ENCODE data around the gene GRB7. TPM values are rescaled to one million over a fixed set of nuclear protein-coding genes. Genes with fewer than 3 reads are reported as not detected.

GRB7 gene
- total and polyA plus RNA-seq, 2 donors (not counting 1 experiment from before 2014, with no cell fraction given): 0.81 to 0.84 TPM

DNA sequence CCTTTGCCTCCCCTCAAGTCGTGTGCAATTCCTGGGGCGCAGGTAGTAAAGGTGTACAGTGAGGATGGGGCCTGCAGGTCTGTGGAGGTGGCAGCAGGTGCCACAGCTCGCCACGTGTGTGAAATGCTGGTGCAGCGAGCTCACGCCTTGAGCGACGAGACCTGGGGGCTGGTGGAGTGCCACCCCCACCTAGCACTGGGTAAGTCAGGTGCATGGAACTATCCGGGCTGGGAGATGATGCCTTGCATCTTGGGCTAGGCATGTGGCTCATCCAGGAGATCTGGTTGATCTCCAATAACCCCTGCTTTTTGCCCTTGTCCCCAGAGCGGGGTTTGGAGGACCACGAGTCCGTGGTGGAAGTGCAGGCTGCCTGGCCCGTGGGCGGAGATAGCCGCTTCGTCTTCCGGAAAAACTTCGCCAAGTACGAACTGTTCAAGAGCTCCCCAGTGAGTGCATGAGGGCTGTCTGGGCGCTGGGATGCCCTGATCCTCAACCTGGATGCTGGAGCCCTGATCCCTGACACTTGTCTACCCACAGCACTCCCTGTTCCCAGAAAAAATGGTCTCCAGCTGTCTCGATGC is 5.2 kb downstream of the GRB7 start:
- Histone ChIP-seq H4K20me1 (ENCODE audit: control insufficient read depth, insufficient read depth, low read length, poor library complexity, severe bottlenecking) (no peaks in the 10 kb centered on the region), H3K27me3 (replicated peaks in 1 of 4; ENCODE audit: control extremely low read depth in 1 of 4, control insufficient read depth in 3 of 4, insufficient read depth in 4 of 4, low read length in 3 of 4) (peaks cover 0 to 27% (median 7%) of the 10 kb centered on the region in 4 experiments), H3K36me3 (replicated peaks in 1 of 2; ENCODE audit: control extremely low read depth in 1 of 2, control insufficient read depth in 1 of 2, extremely low read depth in 1 of 2, insufficient read depth in 2 of 2, low read length in 1 of 2) (no peaks in the 10 kb centered on the region), H2AFZ (ENCODE audit: insufficient read depth, low read depth, low read length, poor library complexity, severe bottlenecking) (no peak overlapping the region), H3K9ac (ENCODE audit: low read length) (no peak overlapping the region), H3K9me3 (ENCODE audit: control extremely low read depth in 1 of 3, control insufficient read depth in 2 of 3, insufficient read depth in 1 of 3, low read length in 2 of 3) (peaks cover 0 to 4% (median 0%) of the 10 kb centered on the region in 3 donors), H3K79me2 (ENCODE audit: control insufficient read depth, insufficient read depth, low read length) (no peaks in the 10 kb centered on the region), H3K27ac (ENCODE audit: low read length in 2 of 2) (no peak overlapping the region), H3K4me2 (replicated peaks; ENCODE audit: low read depth, low read length, poor library complexity, severe bottlenecking) (no peak overlapping the region), H3K4me3 (ENCODE audit: control extremely low read depth in 1 of 5, extremely low read depth in 1 of 5, insufficient read depth in 1 of 5, low read depth in 2 of 5, low read length in 4 of 5) (no peak overlapping the region), H3K4me1 (ENCODE audit: control insufficient read depth in 2 of 2, insufficient read depth in 2 of 2, low read length in 2 of 2) (peaks cover 26 to 28% of the 10 kb centered on the region in 2 donors)
- no peaks in the 10 kb centered on the region for H3K9me3 Mint-ChIP-seq (ENCODE audit: insufficient read depth)
- peaks cover 19% of the 10 kb centered on the region for H3K27me3 Mint-ChIP-seq
- WGBS (ENCODE audit: insufficient coverage): 89% methylated on average over 20 of the region's 21 CpGs
- no peak overlapping the region for H3K27ac Mint-ChIP-seq
- DNase-seq (no peak), ATAC-seq (ENCODE audit: low read depth) (no peak)
- ChIA-PET POLR2A (interaction anchor here (0.5 to 0.6 kb wide), 2 partner anchors 236 to 536 kb away, joined by 3 read pairs; no protein-coding TSS in a partner anchor), CTCF (interaction anchor here (0.9 to 1.4 kb wide), 2 partner anchors 10 to 13 kb away, joined by 4 to 5 read pairs; partner anchors contain the start of gene MIEN1)
- peaks cover 25% of the 10 kb centered on the region for H3K4me1 Mint-ChIP-seq
- no peak overlapping the region for H3K4me3 Mint-ChIP-seq
- intact Hi-C loops (cut with micrococcal nuclease): no loop called here
- no peak for TF ChIP-seq EZH2 (IDR thresholded peaks at IDR 0.05; ENCODE audit: borderline replicate concordance, insufficient read depth, low read depth, low read length, poor library complexity, severe bottlenecking)
- TF ChIP-seq, protein P1, sequence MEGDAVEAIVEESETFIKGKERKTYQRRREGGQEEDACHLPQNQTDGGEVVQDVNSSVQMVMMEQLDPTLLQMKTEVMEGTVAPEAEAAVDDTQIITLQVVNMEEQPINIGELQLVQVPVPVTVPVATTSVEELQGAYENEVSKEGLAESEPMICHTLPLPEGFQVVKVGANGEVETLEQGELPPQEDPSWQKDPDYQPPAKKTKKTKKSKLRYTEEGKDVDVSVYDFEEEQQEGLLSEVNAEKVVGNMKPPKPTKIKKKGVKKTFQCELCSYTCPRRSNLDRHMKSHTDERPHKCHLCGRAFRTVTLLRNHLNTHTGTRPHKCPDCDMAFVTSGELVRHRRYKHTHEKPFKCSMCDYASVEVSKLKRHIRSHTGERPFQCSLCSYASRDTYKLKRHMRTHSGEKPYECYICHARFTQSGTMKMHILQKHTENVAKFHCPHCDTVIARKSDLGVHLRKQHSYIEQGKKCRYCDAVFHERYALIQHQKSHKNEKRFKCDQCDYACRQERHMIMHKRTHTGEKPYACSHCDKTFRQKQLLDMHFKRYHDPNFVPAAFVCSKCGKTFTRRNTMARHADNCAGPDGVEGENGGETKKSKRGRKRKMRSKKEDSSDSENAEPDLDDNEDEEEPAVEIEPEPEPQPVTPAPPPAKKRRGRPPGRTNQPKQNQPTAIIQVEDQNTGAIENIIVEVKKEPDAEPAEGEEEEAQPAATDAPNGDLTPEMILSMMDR (IDR thresholded peaks at IDR 0.05): no peak

DNA sequence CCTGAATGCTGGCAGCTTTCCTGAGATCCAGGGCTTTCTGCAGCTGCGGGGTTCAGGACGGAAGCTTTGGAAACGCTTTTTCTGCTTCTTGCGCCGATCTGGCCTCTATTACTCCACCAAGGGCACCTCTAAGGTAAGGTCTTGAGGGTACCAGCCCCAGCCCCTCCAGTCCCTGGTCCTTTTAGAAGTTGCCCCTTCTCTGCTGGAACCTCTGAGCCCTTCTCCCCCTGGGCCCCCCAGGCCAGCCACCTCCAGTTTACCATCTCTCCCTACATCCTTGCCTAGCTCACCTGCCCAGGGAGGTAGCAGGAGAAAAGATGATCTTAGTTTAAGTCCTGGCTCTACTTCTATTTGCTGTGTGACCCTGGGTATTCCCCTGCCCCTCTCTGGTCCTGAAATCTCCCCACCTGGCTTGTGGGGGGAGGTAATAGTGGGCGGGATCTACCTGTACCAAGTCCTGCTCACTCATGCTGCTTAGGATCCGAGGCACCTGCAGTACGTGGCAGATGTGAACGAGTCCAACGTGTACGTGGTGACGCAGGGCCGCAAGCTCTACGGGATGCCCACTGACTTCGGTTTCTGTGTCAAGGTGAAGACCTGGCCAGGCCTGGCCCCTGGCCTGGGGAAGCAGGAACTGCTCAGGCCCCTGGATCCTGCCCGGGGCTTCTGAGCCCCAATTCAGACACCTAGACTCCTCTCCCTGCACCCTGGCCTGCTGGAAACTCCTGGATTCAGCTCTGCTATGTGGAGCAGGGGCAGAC is 6.5 kb downstream of the GRB7 start:
- peaks cover 0 to 16% (median 3%) of the 10 kb centered on the region in 4 experiments for H3K27me3 ChIP-seq (replicated peaks in 1 of 4; ENCODE audit: control extremely low read depth in 1 of 4, control insufficient read depth in 3 of 4, insufficient read depth in 4 of 4, low read length in 3 of 4)
- DNase-seq (no peak), ATAC-seq (ENCODE audit: low read depth) (no peak)
- no peaks in the 10 kb centered on the region for H4K20me1 ChIP-seq (ENCODE audit: control insufficient read depth, insufficient read depth, low read length, poor library complexity, severe bottlenecking)
- no peaks in the 10 kb centered on the region for H3K9me3 ChIP-seq (ENCODE audit: control extremely low read depth in 1 of 3, control insufficient read depth in 2 of 3, insufficient read depth in 1 of 3, low read length in 2 of 3)
- H3K4me3 ChIP-seq (ENCODE audit: control extremely low read depth in 1 of 5, extremely low read depth in 1 of 5, insufficient read depth in 1 of 5, low read depth in 2 of 5, low read length in 4 of 5): no peak overlapping the region
- ChIA-PET POLR2A (interaction anchor here (0.5 kb wide), 1 partner anchor 381 kb away, joined by 8 read pairs; no protein-coding TSS in a partner anchor), CTCF (interaction anchor here (1.2 kb wide), 1 partner anchor 15 kb away, joined by 4 read pairs; no protein-coding TSS in a partner anchor)
- H3K27ac ChIP-seq (ENCODE audit: low read length in 2 of 2): no peak overlapping the region
- Mint-ChIP-seq H3K27ac (no peak overlapping the region), H3K27me3 (peaks cover 12% of the 10 kb centered on the region), H3K4me3 (no peak overlapping the region), H3K9me3 (ENCODE audit: insufficient read depth) (no peaks in the 10 kb centered on the region), H3K4me1 (peaks cover 16% of the 10 kb centered on the region)
- H3K9ac ChIP-seq (ENCODE audit: low read length): no peak overlapping the region
- H3K4me1 ChIP-seq (ENCODE audit: control insufficient read depth in 2 of 2, insufficient read depth in 2 of 2, low read length in 2 of 2): peaks cover 13 to 16% of the 10 kb centered on the region in 2 donors
- H3K79me2 ChIP-seq (ENCODE audit: control insufficient read depth, insufficient read depth, low read length): no peaks in the 10 kb centered on the region
- intact Hi-C loops (cut with micrococcal nuclease): no loop called here
- TF ChIP-seq EZH2 (IDR thresholded peaks at IDR 0.05; ENCODE audit: borderline replicate concordance, insufficient read depth, low read depth, low read length, poor library complexity, severe bottlenecking): no peak
- TF ChIP-seq, protein P1 (IDR thresholded peaks at IDR 0.05): no peak
- H2AFZ ChIP-seq (ENCODE audit: insufficient read depth, low read depth, low read length, poor library complexity, severe bottlenecking): no peak overlapping the region
- H3K36me3 ChIP-seq (replicated peaks in 1 of 2; ENCODE audit: control extremely low read depth in 1 of 2, control insufficient read depth in 1 of 2, extremely low read depth in 1 of 2, insufficient read depth in 2 of 2, low read length in 1 of 2): no peaks in the 10 kb centered on the region
- no peak overlapping the region for H3K4me2 ChIP-seq (replicated peaks; ENCODE audit: low read depth, low read length, poor library complexity, severe bottlenecking)
- 92% methylated on average over 16 of the region's 16 CpGs for WGBS (ENCODE audit: insufficient coverage)

All from B cell (primary cell).